Stimulated activated effector memory CD8-positive, alpha-beta T cell treated with anti-CD3 and anti-CD28 coated beads, Interleukin-12 subunit alpha, Interleukin-12 subunit beta, amount 100 ng/mL, for 72 hours (primary cell): ENCODE data around the gene TMPRSS5.

Source experiments
- ATAC-seq: fragments of 150-1000 bp; cut with Tn5 transposase; 2 replicates; pipeline ENCODE4 v1.10.0; 2021
- DNase-seq, 2 donors: peaks; one replicate each; pipeline ENCODE4 v3.0.0; 2021 to 2022; ENCODE audit warnings: low spot score in 2 of 2
- H3K27ac Mint-ChIP-seq: one replicate; pipeline ENCODE4 v1.8.0; 2022; ENCODE audit warnings: mild to moderate bottlenecking, mixed read lengths
- H3K36me3 Mint-ChIP-seq: one replicate; pipeline ENCODE4 v1.8.0; 2022; ENCODE audit warnings: mild to moderate bottlenecking, mixed read lengths
- H3K4me1 Mint-ChIP-seq: one replicate; pipeline ENCODE4 v1.8.0; 2022; ENCODE audit warnings: mixed read lengths
- H3K4me3 Mint-ChIP-seq: one replicate; pipeline ENCODE4 v1.8.0; 2022; ENCODE audit warnings: mild to moderate bottlenecking, mixed read lengths
- H3K9me3 Mint-ChIP-seq: one replicate; pipeline ENCODE4 v1.8.0; 2022; ENCODE audit warnings: mixed read lengths

The TMPRSS5 gene

GRCh38 chr11:113664981-113665710 is 41.0 kb downstream of the TMPRSS5 start:
- H3K4me1 Mint-ChIP-seq = no peaks in the 10 kb centered on the region
- H3K36me3 Mint-ChIP-seq = no peaks in the 10 kb centered on the region
- no peak overlapping the region for H3K27ac Mint-ChIP-seq
- peaks cover 16% of the 10 kb centered on the region for H3K9me3 Mint-ChIP-seq
- DNase-seq (no peak), ATAC-seq (no peak)
- H3K4me3 Mint-ChIP-seq = no peak overlapping the region

GRCh38 chr11:113664069-113664980 is 41.8 kb downstream of the TMPRSS5 start:
- DNase-seq = no peak
- Mint-ChIP-seq H3K4me1 (no peaks in the 10 kb centered on the region), H3K9me3 (peaks cover 16% of the 10 kb centered on the region), H3K27ac (no peak overlapping the region), H3K4me3 (no peak overlapping the region), H3K36me3 (no peaks in the 10 kb centered on the region)
- no peak for ATAC-seq

- H3K27ac Mint-ChIP-seq = no peak overlapping the region
- H3K4me1 Mint-ChIP-seq = no peaks in the 10 kb centered on the region
- DNase-seq = no peak
- H3K36me3 Mint-ChIP-seq = no peaks in the 10 kb centered on the region
- peaks cover 16% of the 10 kb centered on the region for H3K9me3 Mint-ChIP-seq
- H3K4me3 Mint-ChIP-seq = no peak overlapping the region
- ATAC-seq = no peak
Observed at GRCh38 chr11:113663567-113663966, 42.5 kb downstream of the TMPRSS5 start.

- H3K27ac Mint-ChIP-seq = no peak overlapping the region
- ATAC-seq = no peak
- no peak for DNase-seq
- peaks cover 3% of the 10 kb centered on the region for H3K9me3 Mint-ChIP-seq
- no peaks in the 10 kb centered on the region for H3K4me1 Mint-ChIP-seq
- H3K36me3 Mint-ChIP-seq = no peaks in the 10 kb centered on the region
- no peak overlapping the region for H3K4me3 Mint-ChIP-seq
Observed at GRCh38 chr11:113655771-113656170, 50.3 kb downstream of the TMPRSS5 start.

GRCh38 chr11:113651023-113651422 is 55.1 kb downstream of the TMPRSS5 start:
- H3K36me3 Mint-ChIP-seq = no peaks in the 10 kb centered on the region
- H3K27ac Mint-ChIP-seq = no peak overlapping the region
- H3K4me3 Mint-ChIP-seq = no peak overlapping the region
- DNase-seq (no peak), ATAC-seq (no peak)
- H3K4me1 Mint-ChIP-seq = no peaks in the 10 kb centered on the region
- no peaks in the 10 kb centered on the region for H3K9me3 Mint-ChIP-seq

GRCh38 chr11:113649311-113649710 is 56.8 kb downstream of the TMPRSS5 start:
- Mint-ChIP-seq H3K27ac (no peak overlapping the region), H3K4me1 (no peaks in the 10 kb centered on the region), H3K4me3 (no peak overlapping the region), H3K9me3 (no peaks in the 10 kb centered on the region), H3K36me3 (no peaks in the 10 kb centered on the region)
- ATAC-seq (no peak), DNase-seq (no peak)

- no peaks in the 10 kb centered on the region for H3K9me3 Mint-ChIP-seq
- no peak for DNase-seq
- H3K36me3 Mint-ChIP-seq = no peaks in the 10 kb centered on the region
- ATAC-seq = no peak
- H3K27ac Mint-ChIP-seq = no peak overlapping the region
- no peaks in the 10 kb centered on the region for H3K4me1 Mint-ChIP-seq
- H3K4me3 Mint-ChIP-seq = no peak overlapping the region
Observed at GRCh38 chr11:113647856-113648255, 58.3 kb downstream of the TMPRSS5 start.

- no peaks in the 10 kb centered on the region for H3K36me3 Mint-ChIP-seq
- DNase-seq (no peak), ATAC-seq (no peak)
- no peaks in the 10 kb centered on the region for H3K9me3 Mint-ChIP-seq
- no peak overlapping the region for H3K4me3 Mint-ChIP-seq
- H3K4me1 Mint-ChIP-seq = no peaks in the 10 kb centered on the region
- no peak overlapping the region for H3K27ac Mint-ChIP-seq
Observed at GRCh38 chr11:113647108-113647507, 59.0 kb downstream of the TMPRSS5 start.

- no peaks in the 10 kb centered on the region for H3K4me1 Mint-ChIP-seq
- H3K27ac Mint-ChIP-seq = no peak overlapping the region
- DNase-seq (no peak), ATAC-seq (no peak)
- H3K4me3 Mint-ChIP-seq = no peak overlapping the region
- no peaks in the 10 kb centered on the region for H3K36me3 Mint-ChIP-seq
- H3K9me3 Mint-ChIP-seq = no peaks in the 10 kb centered on the region
Observed at GRCh38 chr11:113645593-113646349, 60.3 kb downstream of the TMPRSS5 start.

GRCh38 chr11:113644605-113645004 is 61.5 kb downstream of the TMPRSS5 start:
- Mint-ChIP-seq H3K9me3 (no peaks in the 10 kb centered on the region), H3K36me3 (no peaks in the 10 kb centered on the region), H3K4me3 (no peak overlapping the region), H3K27ac (no peak overlapping the region), H3K4me1 (no peaks in the 10 kb centered on the region)
- no peak for DNase-seq
- ATAC-seq = no peak

GRCh38 chr11:113643701-113644100 is 62.4 kb downstream of the TMPRSS5 start:
- H3K9me3 Mint-ChIP-seq = no peaks in the 10 kb centered on the region

GRCh38 chr11:113643006-113643585 is 63.0 kb downstream of the TMPRSS5 start:
- DNase-seq (no peak), ATAC-seq (no peak)
- Mint-ChIP-seq H3K9me3 (no peaks in the 10 kb centered on the region), H3K36me3 (no peaks in the 10 kb centered on the region), H3K4me3 (no peak overlapping the region), H3K27ac (no peak overlapping the region), H3K4me1 (no peaks in the 10 kb centered on the region)

More at GRCh38 chr11:113643701-113644100, 62.4 kb downstream of the TMPRSS5 start:
- Mint-ChIP-seq H3K27ac (no peak overlapping the region), H3K4me3 (no peak overlapping the region), H3K4me1 (no peaks in the 10 kb centered on the region), H3K36me3 (no peaks in the 10 kb centered on the region)
- ATAC-seq (no peak), DNase-seq (no peak)

- Mint-ChIP-seq H3K36me3 (no peaks in the 10 kb centered on the region), H3K4me3 (no peak overlapping the region)
- peak; percentile 46 for ATAC-seq
Observed at GRCh38 chr11:113642090-113642489, 64.0 kb downstream of the TMPRSS5 start.

GRCh38 chr11:113638376-113638775 is 67.7 kb downstream of the TMPRSS5 start:
- Mint-ChIP-seq H3K36me3 (no peaks in the 10 kb centered on the region), H3K4me1 (no peaks in the 10 kb centered on the region), H3K4me3 (no peak overlapping the region), H3K27ac (no peak overlapping the region), H3K9me3 (no peaks in the 10 kb centered on the region)
- ATAC-seq (no peak), DNase-seq (no peak)

More at GRCh38 chr11:113642090-113642489, 64.0 kb downstream of the TMPRSS5 start:
- Mint-ChIP-seq H3K9me3 (no peaks in the 10 kb centered on the region), H3K27ac (no peak overlapping the region), H3K4me1 (no peaks in the 10 kb centered on the region)
- no peak for DNase-seq

- H3K36me3 Mint-ChIP-seq = no peaks in the 10 kb centered on the region
- DNase-seq (no peak), ATAC-seq (no peak)
- H3K4me3 Mint-ChIP-seq = no peak overlapping the region
- no peaks in the 10 kb centered on the region for H3K4me1 Mint-ChIP-seq
- H3K9me3 Mint-ChIP-seq = no peaks in the 10 kb centered on the region
- no peak overlapping the region for H3K27ac Mint-ChIP-seq
Observed at GRCh38 chr11:113637636-113638035, 68.5 kb downstream of the TMPRSS5 start.
